Activated CD8-positive, alpha-beta T cell treated with anti-CD3 and anti-CD28 coated beads for 36 hours (primary cell): Measurements from ENCODE around the gene SEPTIN1. TPM values are rescaled to one million over a fixed set of nuclear protein-coding genes. Genes with fewer than 3 reads are reported as not detected.
A peak's percentile ranks its signal among the peaks of the same experiment; 100 is the strongest.

Experiments used
- ATAC-seq: fragments of 200-7000 bp; cut with Tn5 transposase; one replicate; pipeline ENCODE4 v1.10.0; 2021; ENCODE audit warnings: mild to moderate bottlenecking, moderate library complexity
- CTCF ChIA-PET: fragments of 350-600 bp; sonication (Branson Sonifier 250); formaldehyde crosslinking; loops from one replicate; lab custom pipeline; 2021; ENCODE audit warnings: antibody characterized with exemption; lab: Charles Lee
- POLR2A ChIA-PET: fragments of 350-600 bp; sonication (Branson Sonifier 250); formaldehyde crosslinking; loops from one replicate; lab custom pipeline; 2021; ENCODE audit warnings: antibody characterized with exemption; lab: Charles Lee
- DNase-seq: peaks from one replicate; pipeline ENCODE4 v3.0.0-alpha.2; 2020
- H3K27ac Mint-ChIP-seq: one replicate; pipeline ENCODE4 v1.8.0; 2021; ENCODE audit warnings: mild to moderate bottlenecking, mixed read lengths
- H3K27me3 Mint-ChIP-seq: one replicate; pipeline ENCODE4 v1.8.0; 2021; ENCODE audit warnings: mixed read lengths
- H3K36me3 Mint-ChIP-seq: one replicate; pipeline ENCODE4 v1.8.0; 2021; ENCODE audit warnings: low read depth, mixed read lengths
- H3K4me1 Mint-ChIP-seq: one replicate; pipeline ENCODE4 v1.8.0; 2021; ENCODE audit warnings: low read depth, mixed read lengths
- H3K4me3 Mint-ChIP-seq: one replicate; pipeline ENCODE4 v1.8.0; 2021; ENCODE audit warnings: mild to moderate bottlenecking, moderate library complexity, mixed read lengths
- H3K9me3 Mint-ChIP-seq: one replicate; pipeline ENCODE4 v1.8.0; 2021; ENCODE audit warnings: mixed read lengths
- CTCF ChIP-seq: fragments of 200-600 bp; IDR thresholded peaks from one replicate; pipeline ENCODE4 v1.8.0; 2022; ENCODE audit warnings: antibody characterized with exemption, mild to moderate bottlenecking
- intact Hi-C: fragments of 100-400 bp; cut with micrococcal nuclease; formaldehyde crosslinking; loops from one replicate; pipeline ENCODE4 v1.10.0; 2022
- total RNA-seq, 2 experiments: library from RNA; stranded (reverse); gene quantifications; one replicate each; pipeline ENCODE4 v1.2.3, GENCODE V29; 2021

The SEPTIN1 gene
- total RNA-seq, 2 experiments from 2014 or later: 163 to 169 TPM

GRCh38 chr16:30401768-30402425 lies 19.5 kb upstream of the SEPTIN1 start:
- TF ChIP-seq CTCF: no peak
- Mint-ChIP-seq H3K4me1 (peaks cover 42% of the 10 kb centered on the region), H3K27me3 (no peaks in the 10 kb centered on the region), H3K36me3 (peaks cover 23% of the 10 kb centered on the region), H3K27ac (peak overlapping the region; percentile 3), H3K4me3 (peak overlapping the region; percentile 4), H3K9me3 (no peaks in the 10 kb centered on the region)
- POLR2A ChIA-PET: interaction anchor here (1.0 to 1.3 kb wide), 2 partner anchors 31 to 338 kb away, joined by 3 to 4 read pairs; no protein-coding TSS in a partner anchor
- ATAC-seq (no peak), DNase-seq (no peak)
- CTCF ChIA-PET: interaction anchor here (1.1 to 1.6 kb wide), 3 partner anchors 16 to 214 kb away, joined by 3 to 6 read pairs (median 3); no protein-coding TSS in a partner anchor
- intact Hi-C loops: no loop called here

GRCh38 chr16:30399435-30400186 lies 17.2 kb upstream of the SEPTIN1 start:
- ChIA-PET POLR2A (interaction anchor here (1.1 to 2.4 kb wide), 6 partner anchors 8 to 186 kb away, joined by 3 to 16 read pairs (median 3); partner anchors contain the start of genes ZNF771 and ZNF785), CTCF (interaction anchor here (1.6 to 4.3 kb wide), 2 partner anchors 9 to 29 kb away, joined by 4 to 29 read pairs; partner anchors contain the start of gene ZNF771)
- Mint-ChIP-seq H3K36me3 (peaks cover 28% of the 10 kb centered on the region), H3K9me3 (no peaks in the 10 kb centered on the region), H3K27ac (peak overlapping the region; percentile 87), H3K27me3 (no peaks in the 10 kb centered on the region), H3K4me1 (peaks cover 43% of the 10 kb centered on the region), H3K4me3 (peak overlapping the region; percentile 84)
- intact Hi-C loops: no loop called here
- DNase-seq (no peak), ATAC-seq (no peak)
- no peak for TF ChIP-seq CTCF

GRCh38 chr16:30398661-30399434 lies 16.5 kb upstream of the SEPTIN1 start:
- intact Hi-C loops: no loop called here
- H3K27ac Mint-ChIP-seq: peak overlapping the region; percentile 61
- ChIA-PET POLR2A (interaction anchor here (0.7 to 2.4 kb wide), 9 partner anchors 9 to 187 kb away, joined by 3 to 16 read pairs (median 3); partner anchors contain the start of genes SEPTIN1, ZNF771 and ZNF785), CTCF (interaction anchor here (1.6 to 4.3 kb wide), 2 partner anchors 10 to 28 kb away, joined by 4 to 29 read pairs; partner anchors contain the start of gene ZNF771)
- no peak overlapping the region for H3K4me3 Mint-ChIP-seq
- peaks cover 46% of the 10 kb centered on the region for H3K4me1 Mint-ChIP-seq
- H3K36me3 Mint-ChIP-seq: peaks cover 28% of the 10 kb centered on the region
- H3K27me3 Mint-ChIP-seq: no peaks in the 10 kb centered on the region
- ATAC-seq: no peak
- no peaks in the 10 kb centered on the region for H3K9me3 Mint-ChIP-seq
- no peak for TF ChIP-seq CTCF
- DNase-seq: no peak

- Mint-ChIP-seq H3K9me3 (no peaks in the 10 kb centered on the region), H3K4me1 (peaks cover 46% of the 10 kb centered on the region)
- intact Hi-C loops: no loop called here
Measured at GRCh38 chr16:30397776-30398660, 15.7 kb upstream of the SEPTIN1 start.

More at GRCh38 chr16:30397776-30398660, 15.7 kb upstream of the SEPTIN1 start:
- H3K27ac Mint-ChIP-seq: no peak overlapping the region
- POLR2A ChIA-PET: interaction anchor here (0.6 to 2.4 kb wide), 7 partner anchors 9 to 155 kb away, joined by 3 to 16 read pairs (median 5); partner anchors contain the start of genes SEPTIN1 and ZNF771
- DNase-seq: peak; percentile 41
- ATAC-seq: no peak
- CTCF ChIA-PET: interaction anchor here (3.8 to 4.3 kb wide), 2 partner anchors 10 to 16 kb away, joined by 29 to 30 read pairs; partner anchors contain the start of genes SEPTIN1 and ZNF771
- no peak for TF ChIP-seq CTCF
- peaks cover 28% of the 10 kb centered on the region for H3K36me3 Mint-ChIP-seq
- H3K4me3 Mint-ChIP-seq: no peak overlapping the region
- H3K27me3 Mint-ChIP-seq: no peaks in the 10 kb centered on the region
